Tibial nerve (tissue), 3 donors: ENCODE measurements around the gene ALX4.

Experiments
- POLR2A ChIP-seq, 2 donors: fragments of 450-650 bp; IDR thresholded peaks; one replicate each; pipeline ENCODE4 v1.6.1; 2017; ENCODE audit warnings: antibody characterized with exemption in 2 of 2, mild to moderate bottlenecking in 2 of 2, moderate library complexity in 2 of 2
- TF ChIP-seq, protein P1 (sequence below), 5 experiments: fragments of 200-600 bp in 3 of 5; fragments of 450-650 bp in 2 of 5; sonication (generic) in 3 of 5; IDR thresholded peaks; one replicate each; pipeline ENCODE4 v1.5.1; 2016 to 2019; ENCODE audit warnings: antibody characterized with exemption in 5 of 5, mild to moderate bottlenecking in 3 of 5, moderate library complexity in 2 of 5

- no peak for TF ChIP-seq POLR2A (IDR thresholded peaks at IDR 0.05)
- TF ChIP-seq, protein P1, sequence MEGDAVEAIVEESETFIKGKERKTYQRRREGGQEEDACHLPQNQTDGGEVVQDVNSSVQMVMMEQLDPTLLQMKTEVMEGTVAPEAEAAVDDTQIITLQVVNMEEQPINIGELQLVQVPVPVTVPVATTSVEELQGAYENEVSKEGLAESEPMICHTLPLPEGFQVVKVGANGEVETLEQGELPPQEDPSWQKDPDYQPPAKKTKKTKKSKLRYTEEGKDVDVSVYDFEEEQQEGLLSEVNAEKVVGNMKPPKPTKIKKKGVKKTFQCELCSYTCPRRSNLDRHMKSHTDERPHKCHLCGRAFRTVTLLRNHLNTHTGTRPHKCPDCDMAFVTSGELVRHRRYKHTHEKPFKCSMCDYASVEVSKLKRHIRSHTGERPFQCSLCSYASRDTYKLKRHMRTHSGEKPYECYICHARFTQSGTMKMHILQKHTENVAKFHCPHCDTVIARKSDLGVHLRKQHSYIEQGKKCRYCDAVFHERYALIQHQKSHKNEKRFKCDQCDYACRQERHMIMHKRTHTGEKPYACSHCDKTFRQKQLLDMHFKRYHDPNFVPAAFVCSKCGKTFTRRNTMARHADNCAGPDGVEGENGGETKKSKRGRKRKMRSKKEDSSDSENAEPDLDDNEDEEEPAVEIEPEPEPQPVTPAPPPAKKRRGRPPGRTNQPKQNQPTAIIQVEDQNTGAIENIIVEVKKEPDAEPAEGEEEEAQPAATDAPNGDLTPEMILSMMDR (IDR thresholded peaks at IDR 0.05) = no peak
Measured at GRCh38 chr11:44348721-44349120, 38.8 kb upstream of the ALX4 start.
